ENCODE measurements around the gene AGBL4. TPM values are rescaled to one million over a fixed set of nuclear protein-coding genes. Genes with fewer than 3 reads are reported as not detected.

The AGBL4 gene
- total RNA-seq, 4 donors from 2014 or later: 0.08 to 0.71 (median 0.60) TPM

DNA sequence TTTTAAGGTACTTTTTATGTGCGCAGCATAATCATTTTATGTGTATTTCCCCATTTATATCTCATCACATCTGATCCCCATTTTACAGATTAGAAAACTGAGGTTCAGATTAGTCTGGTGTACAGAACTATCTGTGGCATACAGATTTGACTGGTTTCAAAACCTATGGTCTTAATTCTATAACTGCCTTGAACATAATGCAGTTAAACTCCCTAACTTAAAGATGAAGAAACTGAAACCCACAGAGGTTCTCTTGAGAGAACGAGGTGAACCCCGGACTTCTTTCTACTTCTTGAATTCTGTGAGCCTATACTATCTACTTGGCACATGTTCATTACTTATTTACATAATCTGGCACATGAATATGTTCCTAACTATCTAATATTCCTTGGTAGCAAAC lies 479.1 kb downstream of the AGBL4 start:
- no peak overlapping the region for H3K4me3 ChIP-seq (ENCODE audit: low read depth, poor library complexity, severe bottlenecking)
- no peak for DNase-seq (ENCODE audit: low spot score in 2 of 2)
- 85 to 88% methylated on average over 3 of the region's 3 CpGs for WGBS, 2 donors
- intact Hi-C loops (cut with DNase I; ENCODE audit: low total_unique reads): no loop called here
- no peak for TF ChIP-seq POLR2A (IDR thresholded peaks at IDR 0.05)
- TF ChIP-seq, protein P1, sequence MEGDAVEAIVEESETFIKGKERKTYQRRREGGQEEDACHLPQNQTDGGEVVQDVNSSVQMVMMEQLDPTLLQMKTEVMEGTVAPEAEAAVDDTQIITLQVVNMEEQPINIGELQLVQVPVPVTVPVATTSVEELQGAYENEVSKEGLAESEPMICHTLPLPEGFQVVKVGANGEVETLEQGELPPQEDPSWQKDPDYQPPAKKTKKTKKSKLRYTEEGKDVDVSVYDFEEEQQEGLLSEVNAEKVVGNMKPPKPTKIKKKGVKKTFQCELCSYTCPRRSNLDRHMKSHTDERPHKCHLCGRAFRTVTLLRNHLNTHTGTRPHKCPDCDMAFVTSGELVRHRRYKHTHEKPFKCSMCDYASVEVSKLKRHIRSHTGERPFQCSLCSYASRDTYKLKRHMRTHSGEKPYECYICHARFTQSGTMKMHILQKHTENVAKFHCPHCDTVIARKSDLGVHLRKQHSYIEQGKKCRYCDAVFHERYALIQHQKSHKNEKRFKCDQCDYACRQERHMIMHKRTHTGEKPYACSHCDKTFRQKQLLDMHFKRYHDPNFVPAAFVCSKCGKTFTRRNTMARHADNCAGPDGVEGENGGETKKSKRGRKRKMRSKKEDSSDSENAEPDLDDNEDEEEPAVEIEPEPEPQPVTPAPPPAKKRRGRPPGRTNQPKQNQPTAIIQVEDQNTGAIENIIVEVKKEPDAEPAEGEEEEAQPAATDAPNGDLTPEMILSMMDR (IDR thresholded peaks at IDR 0.05): no peak

DNA sequence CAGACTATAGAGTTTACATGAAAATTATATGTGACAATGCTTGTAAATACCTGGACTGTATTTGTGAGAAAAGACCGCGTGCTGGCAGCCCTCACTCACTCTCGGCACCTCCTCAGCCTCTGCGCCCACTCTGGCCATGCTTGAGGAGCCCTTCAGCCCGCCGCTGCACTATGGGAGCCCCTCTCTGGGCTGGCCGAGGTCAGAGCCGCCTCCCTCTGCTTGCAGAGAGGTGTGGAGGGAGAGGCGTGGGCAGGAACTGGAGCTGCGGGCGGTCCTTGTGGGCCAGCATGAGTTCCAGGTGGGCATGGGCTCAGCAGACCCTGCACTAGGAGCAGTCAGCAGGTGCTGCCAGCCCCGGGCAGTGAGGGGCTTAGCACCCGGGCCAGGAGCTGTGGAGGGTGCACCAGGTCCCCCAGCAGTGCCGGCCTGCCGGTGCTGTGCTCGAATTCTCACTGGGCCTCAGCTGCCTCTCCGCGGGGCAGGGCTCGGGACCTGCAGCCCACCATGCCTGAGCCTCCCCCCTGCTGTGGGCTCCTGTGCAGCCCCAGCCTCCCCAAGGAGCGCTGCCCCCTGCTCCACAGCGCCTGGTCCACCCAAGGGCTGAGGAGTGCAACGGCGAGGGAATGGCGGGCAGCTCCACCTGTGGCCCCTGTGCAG lies 482.5 kb downstream of the AGBL4 start:
- intact Hi-C loops (cut with DNase I; ENCODE audit: low total_unique reads): no loop called here
- DNase-seq (ENCODE audit: low spot score in 2 of 2): no peak
- WGBS, 2 donors: 86 to 89% methylated on average over 11 to 14 of the region's 24 CpGs

DNA sequence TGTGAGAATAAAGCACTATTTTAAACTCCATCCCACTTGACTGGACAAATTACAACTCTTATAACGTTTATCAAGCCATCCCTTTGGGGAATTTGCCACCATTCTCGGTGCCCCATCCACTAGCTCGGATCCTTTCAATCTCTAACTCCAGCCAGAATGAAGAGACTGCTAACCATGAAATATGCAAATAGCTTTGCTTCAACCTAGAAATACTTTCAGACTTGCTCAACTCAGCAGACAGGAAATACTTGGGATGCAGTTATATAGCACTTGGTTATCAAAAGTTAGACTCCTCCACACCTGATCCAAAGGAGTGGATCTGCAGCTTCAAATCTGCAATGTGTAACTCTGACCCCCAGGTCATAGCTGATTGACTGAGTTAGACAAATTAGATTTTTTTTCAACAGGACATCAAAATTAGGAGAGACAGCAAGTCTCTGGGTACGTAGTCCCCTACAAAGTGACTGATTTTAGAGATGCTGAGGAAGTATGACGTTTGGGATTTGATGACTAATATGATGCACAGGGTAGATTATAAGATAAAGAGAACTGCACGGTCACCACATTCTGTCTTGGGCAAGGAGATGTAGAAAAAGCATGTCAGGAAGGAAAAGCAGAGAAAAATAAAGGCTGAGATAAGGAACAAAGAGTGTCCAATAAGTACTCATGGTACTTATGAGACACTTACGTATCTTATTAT lies 496.0 kb downstream of the AGBL4 start:
- TF ChIP-seq, protein P1 (IDR thresholded peaks at IDR 0.05): no peak
- TF ChIP-seq POLR2A (IDR thresholded peaks at IDR 0.05): no peak
- intact Hi-C loops (cut with DNase I; ENCODE audit: low total_unique reads): no loop called here
- no peak overlapping the region for H3K4me3 ChIP-seq (ENCODE audit: low read depth, poor library complexity, severe bottlenecking)
- no peak for DNase-seq (ENCODE audit: low spot score in 2 of 2)
- 69 to 72% methylated on average over 7 of the region's 7 CpGs for WGBS, 2 donors

More for the DNA sequence above, 482.5 kb downstream of the AGBL4 start:
- H3K4me3 ChIP-seq (ENCODE audit: low read depth, poor library complexity, severe bottlenecking): no peak overlapping the region
- no peak for TF ChIP-seq POLR2A (IDR thresholded peaks at IDR 0.05)
- TF ChIP-seq, protein P1 (IDR thresholded peaks at IDR 0.05): no peak

DNA sequence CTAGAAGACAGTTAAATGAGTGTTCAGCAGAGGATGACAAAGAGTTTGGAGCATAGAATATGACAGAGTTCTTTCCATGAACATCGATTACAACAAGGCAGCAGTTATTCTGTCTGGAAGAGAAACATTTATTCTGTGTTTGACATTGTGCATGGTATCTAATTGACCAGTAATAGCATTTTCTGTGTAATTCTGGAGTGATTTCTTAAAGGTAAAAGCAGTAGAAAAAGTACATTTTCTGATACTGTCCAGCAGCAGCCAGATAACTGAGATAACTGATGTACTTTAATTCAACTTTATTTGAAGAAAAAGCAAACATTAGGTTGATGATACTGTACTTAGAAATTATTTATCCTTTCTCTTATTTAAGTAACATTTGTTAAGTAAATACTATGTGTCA lies 497.1 kb downstream of the AGBL4 start:
- no peak for TF ChIP-seq POLR2A (IDR thresholded peaks at IDR 0.05)
- TF ChIP-seq, protein P1 (IDR thresholded peaks at IDR 0.05): no peak
- no peak overlapping the region for H3K4me3 ChIP-seq (ENCODE audit: low read depth, poor library complexity, severe bottlenecking)
- WGBS, 2 donors: 84 to 88% methylated on average over 1 of the region's 1 CpG
- no peak for DNase-seq (ENCODE audit: low spot score in 2 of 2)
- intact Hi-C loops (cut with DNase I; ENCODE audit: low total_unique reads): no loop called here

DNA sequence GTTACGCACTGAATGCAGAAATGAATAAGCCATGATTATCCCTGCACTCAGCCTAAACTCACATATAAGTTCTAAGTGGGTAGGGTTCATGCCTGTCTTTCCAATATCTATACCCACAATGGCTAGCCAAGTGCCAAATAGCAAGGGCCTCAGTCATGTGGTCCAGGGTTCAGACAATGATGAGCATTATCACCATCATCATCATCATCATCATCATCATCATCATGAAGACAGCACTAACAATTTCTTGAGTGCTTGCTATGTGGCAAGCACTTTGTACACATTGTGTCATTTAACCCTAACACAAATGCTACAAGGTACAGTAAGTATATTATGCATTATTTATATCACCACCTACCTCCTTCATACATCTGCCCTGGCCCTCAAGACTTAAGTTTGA lies 500.0 kb downstream of the AGBL4 start:
- TF ChIP-seq, protein P1 (IDR thresholded peaks at IDR 0.05): no peak
- no peak for TF ChIP-seq POLR2A (IDR thresholded peaks at IDR 0.05)
- intact Hi-C loops (cut with DNase I; ENCODE audit: low total_unique reads): no loop called here
- no peak for DNase-seq (ENCODE audit: low spot score in 2 of 2)
- WGBS, 2 donors: 89 to 100% methylated on average over 1 of the region's 1 CpG
- H3K4me3 ChIP-seq (ENCODE audit: low read depth, poor library complexity, severe bottlenecking): no peak overlapping the region

Data from lower leg skin (tissue), 4 donors.